Mammary epithelial cell (primary cell): ENCODE data around the gene COQ10A.

ENCODE experiments used
- CTCF ChIP-seq, 2 donors: IDR thresholded peaks in 1 of 2; conservative IDR thresholded peaks in 1 of 2; 2 replicates each; pipeline ENCODE4 v1.5.1; 2011 to 2012; ENCODE audit warnings: inconsistent platforms in 2 of 2, low read length in 2 of 2, mild to moderate bottlenecking in 2 of 2, control low read depth in 1 of 2, low read depth in 1 of 2; ENCODE audit not compliant: insufficient read depth in 1 of 2; ENCODE audit errors: extremely low read depth in 1 of 2
- EZH2 ChIP-seq: IDR thresholded peaks from 2 replicates; pipeline ENCODE4 v1.6.1; 2012; ENCODE audit warnings: low read length, inconsistent platforms, borderline replicate concordance

- TF ChIP-seq EZH2: no peak
- TF ChIP-seq CTCF (conservative IDR thresholded peaks at IDR 0.05 in 1 of 2, IDR thresholded peaks at IDR 0.05 in 1 of 2; ENCODE audit: extremely low read depth in 1 of 2, insufficient read depth in 1 of 2, low read depth in 1 of 2, low read length in 2 of 2): no peak
Measured at GRCh38 chr12:56307221-56307965, 40.7 kb downstream of the COQ10A start.
